GM20000 (cell line): ENCODE results near the gene GPX4.

Experiments used
- DNase-seq: peaks from one replicate; pipeline ENCODE4 v3.0.0; 2012; ENCODE audit warnings: low spot score
- TF ChIP-seq, protein P1 (sequence below): IDR thresholded peaks from 2 replicates; pipeline ENCODE4 v1.5.1; 2012; ENCODE audit warnings: mild to moderate bottlenecking, control low read depth; ENCODE audit errors: extremely low read depth, missing control alignments

Gene GPX4

DNA sequence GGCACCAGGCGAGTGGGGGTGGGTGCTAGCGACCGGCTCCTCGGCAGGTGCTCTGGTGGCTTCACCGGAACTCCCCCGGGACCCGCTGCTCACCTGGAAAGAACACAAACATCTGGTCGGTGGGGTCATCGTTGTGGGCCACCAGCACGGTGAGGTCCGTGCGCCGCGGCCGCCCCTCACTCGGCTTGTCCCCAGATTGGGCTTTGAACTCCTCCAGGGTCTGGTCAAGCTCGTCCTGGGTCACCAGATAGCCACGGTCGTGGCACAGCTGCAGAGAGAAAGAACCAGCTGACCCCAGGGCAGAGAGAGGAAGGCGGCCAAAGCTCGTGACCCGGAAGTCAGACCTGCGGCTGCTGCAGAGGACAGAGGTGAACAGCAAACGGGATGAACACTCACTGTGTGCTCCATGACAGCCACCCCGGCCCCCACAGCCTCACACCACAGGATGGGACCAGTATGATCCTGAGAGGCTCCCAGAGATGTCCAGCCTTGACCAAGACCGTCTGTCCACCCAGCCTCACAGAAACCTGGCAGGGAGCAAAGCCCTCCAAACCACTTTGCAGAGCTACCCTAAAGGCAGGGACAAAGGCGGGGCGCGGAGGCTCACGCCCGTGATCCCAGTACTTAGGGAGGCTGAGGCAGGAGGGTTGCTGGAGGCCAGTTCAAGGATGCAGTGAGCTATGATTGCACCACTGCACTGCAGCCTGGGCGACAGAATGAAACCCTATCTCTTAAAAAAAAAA, 9.8 kb upstream of the GPX4 start:
- no peak for DNase-seq

DNA sequence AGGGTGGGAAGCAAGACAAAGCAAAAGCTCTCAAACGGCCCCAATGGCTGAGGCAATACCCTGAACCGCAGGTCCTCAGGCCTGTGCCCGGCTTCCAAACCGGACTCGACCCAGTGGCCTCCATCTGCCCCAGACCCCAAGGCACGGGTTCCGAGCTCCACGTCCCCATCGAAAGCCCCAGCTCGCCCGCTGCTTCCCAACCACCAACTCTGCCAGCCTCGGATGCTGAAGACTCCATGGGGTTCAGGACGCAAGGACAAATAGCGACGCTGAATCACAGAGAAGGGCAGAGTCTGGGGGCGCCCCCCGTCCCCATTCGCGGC, 9.2 kb upstream of the GPX4 start:
- TF ChIP-seq, protein P1, sequence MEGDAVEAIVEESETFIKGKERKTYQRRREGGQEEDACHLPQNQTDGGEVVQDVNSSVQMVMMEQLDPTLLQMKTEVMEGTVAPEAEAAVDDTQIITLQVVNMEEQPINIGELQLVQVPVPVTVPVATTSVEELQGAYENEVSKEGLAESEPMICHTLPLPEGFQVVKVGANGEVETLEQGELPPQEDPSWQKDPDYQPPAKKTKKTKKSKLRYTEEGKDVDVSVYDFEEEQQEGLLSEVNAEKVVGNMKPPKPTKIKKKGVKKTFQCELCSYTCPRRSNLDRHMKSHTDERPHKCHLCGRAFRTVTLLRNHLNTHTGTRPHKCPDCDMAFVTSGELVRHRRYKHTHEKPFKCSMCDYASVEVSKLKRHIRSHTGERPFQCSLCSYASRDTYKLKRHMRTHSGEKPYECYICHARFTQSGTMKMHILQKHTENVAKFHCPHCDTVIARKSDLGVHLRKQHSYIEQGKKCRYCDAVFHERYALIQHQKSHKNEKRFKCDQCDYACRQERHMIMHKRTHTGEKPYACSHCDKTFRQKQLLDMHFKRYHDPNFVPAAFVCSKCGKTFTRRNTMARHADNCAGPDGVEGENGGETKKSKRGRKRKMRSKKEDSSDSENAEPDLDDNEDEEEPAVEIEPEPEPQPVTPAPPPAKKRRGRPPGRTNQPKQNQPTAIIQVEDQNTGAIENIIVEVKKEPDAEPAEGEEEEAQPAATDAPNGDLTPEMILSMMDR = no peak
- no peak for DNase-seq

More for the DNA sequence above, 9.8 kb upstream of the GPX4 start:
- TF ChIP-seq, protein P1 = no peak

DNA sequence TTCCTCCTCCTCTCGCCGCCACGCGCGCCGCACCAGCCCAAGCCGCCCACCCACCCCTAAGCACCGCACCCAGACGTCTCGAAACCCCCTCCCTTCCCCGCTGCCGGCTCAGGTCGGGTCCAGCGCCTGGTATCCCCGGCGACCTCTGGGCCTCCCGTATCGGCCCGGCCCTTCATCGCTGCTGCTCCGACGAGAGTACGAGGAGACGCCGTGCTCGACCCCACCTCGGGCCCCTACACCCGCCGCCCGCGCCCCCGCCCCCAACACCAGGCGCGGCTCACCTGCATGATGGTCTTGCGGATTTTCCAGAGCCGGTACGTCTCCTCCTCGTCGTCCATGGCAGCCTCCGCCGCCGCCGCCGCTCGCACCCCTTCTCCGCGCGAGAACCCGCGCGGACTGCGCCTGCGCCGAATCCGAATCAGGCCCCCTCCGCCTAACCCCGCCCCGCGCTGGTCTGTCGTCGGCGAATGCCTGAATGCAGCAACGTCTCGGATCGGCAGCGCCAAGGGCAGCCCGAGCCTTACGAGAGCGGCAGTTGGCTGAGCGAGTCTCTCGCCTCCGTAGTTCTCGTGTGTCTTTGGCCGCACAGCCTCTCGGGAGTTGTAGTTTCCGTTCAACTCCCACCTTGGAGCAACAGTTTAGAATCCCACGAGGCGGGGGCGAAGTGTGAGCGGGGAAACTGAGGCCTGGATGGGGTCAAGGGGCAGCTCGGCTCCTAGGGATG, 8.7 kb upstream of the GPX4 start, which contains the start of gene POLR2E:
Gene POLR2E, minus strand, starts transcription at position 398 of the 724 bp plus-strand sequence. Its CDS starts 60 bp downstream, at position 338.
- DNase-seq = peak; percentile 98
- TF ChIP-seq, protein P1 = no peak

DNA sequence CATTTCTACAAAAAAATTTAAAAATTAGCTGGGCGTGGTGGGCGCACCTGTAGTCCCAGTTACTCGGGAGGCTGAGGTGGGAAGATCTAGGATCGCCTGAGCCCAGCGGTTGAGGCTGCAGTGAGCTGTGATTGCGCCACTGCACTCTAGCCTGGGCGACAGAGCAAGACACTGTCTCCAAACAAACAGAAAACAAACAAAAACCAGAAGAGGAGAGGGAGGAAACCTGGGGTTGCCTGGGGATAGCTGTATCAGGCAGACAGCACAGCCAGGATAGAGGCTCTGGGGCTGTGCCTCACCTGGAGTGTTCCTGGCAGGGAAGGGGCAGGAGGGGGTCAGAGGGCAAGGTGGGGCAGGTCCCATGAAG, 6.0 kb upstream of the GPX4 start:
- no peak for DNase-seq
- TF ChIP-seq, protein P1 = no peak

DNA sequence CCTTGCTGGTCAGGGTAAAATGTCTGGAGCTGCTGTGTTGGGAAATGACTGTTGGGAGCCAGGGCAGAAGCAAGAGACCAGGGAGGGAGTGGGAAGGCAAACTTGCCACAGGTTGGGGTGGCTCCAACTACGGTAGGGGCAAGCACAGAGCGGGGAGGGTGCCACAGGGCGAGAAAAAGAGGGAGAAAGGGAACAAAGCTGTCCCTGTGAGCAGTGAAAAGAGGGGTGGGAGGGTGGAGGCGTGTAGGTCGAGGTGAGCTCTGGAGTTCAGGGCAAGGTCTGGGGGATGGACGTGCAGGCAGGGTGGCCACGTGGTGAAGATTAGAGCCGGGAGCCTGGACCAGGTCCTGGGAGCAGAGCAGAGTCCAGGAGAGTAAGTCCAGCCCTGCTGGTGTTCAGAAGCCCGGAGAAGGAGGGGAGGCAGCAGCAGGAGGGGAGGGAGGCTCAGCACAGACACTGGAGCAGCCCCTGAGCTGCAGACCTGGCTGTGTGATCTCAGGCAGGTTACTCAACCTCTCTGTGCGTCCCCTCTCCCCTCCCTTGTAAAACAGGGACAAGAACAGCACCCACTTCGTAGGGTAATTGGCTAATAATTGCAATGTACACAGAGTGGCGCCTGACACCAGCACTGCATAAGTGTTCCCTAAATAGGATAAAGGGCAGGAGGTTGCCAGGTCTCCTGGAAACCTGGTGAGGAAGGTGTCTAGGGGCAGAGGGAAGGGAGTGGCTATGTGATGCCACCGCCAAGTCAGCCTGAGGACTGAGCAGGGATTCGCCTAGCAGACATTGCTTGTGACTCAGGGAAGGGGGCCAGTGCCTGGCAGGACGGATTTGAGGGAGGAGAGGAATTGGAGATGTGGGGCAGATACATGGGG, 5.4 kb upstream of the GPX4 start:
- DNase-seq = no peak
- TF ChIP-seq, protein P1 = no peak

DNA sequence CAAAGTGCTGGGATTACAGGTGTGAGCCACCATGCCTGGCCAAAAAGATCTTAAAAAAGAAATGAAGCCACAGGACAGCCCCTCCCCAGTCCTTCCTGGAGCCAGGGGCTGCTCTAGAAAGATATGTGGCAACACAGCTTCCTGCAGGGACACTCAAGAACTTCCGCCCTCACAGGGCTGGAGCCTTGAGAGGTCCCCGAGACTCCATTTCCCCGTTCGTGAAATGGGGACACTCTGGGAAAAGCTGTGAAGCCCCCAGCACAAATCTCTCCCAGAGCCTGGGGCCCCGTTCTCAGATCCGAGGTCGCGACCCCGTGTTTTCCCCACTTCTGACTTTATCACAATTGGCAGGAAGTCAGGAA, 2.5 kb upstream of the GPX4 start:
- DNase-seq = no peak

More for the DNA sequence above, 2.5 kb upstream of the GPX4 start:
- TF ChIP-seq, protein P1 = no peak
